Kidney (tissue), 14 donors: ENCODE results near the gene IGSF5. TPM values are rescaled to one million over a fixed set of nuclear protein-coding genes. Genes with fewer than 3 reads are reported as not detected.
A peak's percentile ranks its signal among the peaks of the same experiment; 100 is the strongest.
"Not testable (repeated sequence)": the region's sequence is repeated elsewhere in the genome, so short reads cannot be mapped to it uniquely, and the experiment has no call there.

Source experiments
- DNase-seq, 5 donors: peaks; one replicate each; pipeline ENCODE4 v3.0.0-alpha.2; 2013 to 2020
- FAIRE-seq: peaks from 2 replicates; lab custom pipeline; 2012; peaks lifted over from hg19 to GRCh38; lab: Jason Lieb, UNC
- H3K27ac ChIP-seq, 2 donors: one replicate each; pipeline ENCODE4 v1.7.0; 2013; ENCODE audit warnings: low read depth in 2 of 2, low read length in 2 of 2, inconsistent platforms in 1 of 2
- H3K27me3 ChIP-seq: one replicate; pipeline ENCODE4 v1.7.1; 2013; ENCODE audit warnings: low read length, inconsistent platforms; ENCODE audit not compliant: control insufficient read depth, insufficient read depth
- H3K36me3 ChIP-seq, 3 donors: one replicate each; pipeline versions ENCODE4 v1.7.0 to v1.7.1; 2013; ENCODE audit warnings: low read length in 3 of 3, control low read depth in 1 of 3, inconsistent platforms in 1 of 3; ENCODE audit not compliant: insufficient read depth in 3 of 3, control insufficient read depth in 2 of 3
- H3K4me1 ChIP-seq, 3 donors: one replicate each; pipeline versions ENCODE4 v1.7.0 to v1.7.1; 2013; ENCODE audit warnings: low read length in 3 of 3, inconsistent platforms in 1 of 3, low read depth in 1 of 3; ENCODE audit not compliant: control insufficient read depth in 2 of 3, insufficient read depth in 2 of 3
- H3K4me3 ChIP-seq, 3 donors: one replicate each; pipeline versions ENCODE4 v1.7.0 to v1.8.1; 2013; ENCODE audit warnings: low read length in 3 of 3, control low read depth in 1 of 3, inconsistent platforms in 1 of 3
- H3K9ac ChIP-seq, 3 donors: one replicate each; pipeline versions ENCODE4 v1.7.0 to v1.7.1; 2013; ENCODE audit warnings: low read length in 3 of 3, control low read depth in 1 of 3, inconsistent platforms in 1 of 3
- H3K9me3 ChIP-seq, 3 donors: one replicate each; pipeline versions ENCODE4 v1.7.0 to v1.7.1; 2013; ENCODE audit warnings: low read length in 3 of 3, control low read depth in 1 of 3, inconsistent platforms in 1 of 3; ENCODE audit not compliant: control insufficient read depth in 2 of 3, insufficient read depth in 1 of 3
- intact Hi-C: fragments of 100-400 bp; cut with DNase I; formaldehyde crosslinking; loops from one replicate; pipeline ENCODE4 v1.11.1; 2022
- polyA plus RNA-seq: library from polyadenylated mRNA; stranded (reverse); fragments of 350-450 nt; fragmentation: Illumina TruSeq; extraction: RNeasy Lipid Tissue Mini Kit (QIAGEN cat#74804); gene quantifications from one replicate; pipeline ENCODE4 v1.2.3, GENCODE V29; 2014; ENCODE audit warnings: low read depth, low replicate concordance; ENCODE audit not compliant: insufficient read depth
- total RNA-seq: library from RNA; stranded (reverse); fragmentation: NEBNext Ultra II Directional; extraction: Animal tissue kit (Norgen Biotek cat#: 25700); gene quantifications from one replicate; pipeline ENCODE4 v1.2.1, GENCODE V29; 2021
- TF ChIP-seq, protein P1 (sequence below): IDR thresholded peaks from 3 replicates; pipeline ENCODE4 v1.5.1; 2012; ENCODE audit warnings: mild to moderate bottlenecking, moderate library complexity, borderline replicate concordance; ENCODE audit not compliant: insufficient read depth; ENCODE audit errors: extremely low read depth
- donor health status: control.
- donor health status: control.
- donor health status: control.
- donor health status: control.
- donor health status: control.
- donor health status: DM: yes; HTN: yes; CAD: no.
- donor health status: Normal renal cell carcinoma (clear cell type).

The IGSF5 gene
- total and polyA plus RNA-seq, 2 donors from 2014 or later, result 0.24 to 0.47 TPM

DNA sequence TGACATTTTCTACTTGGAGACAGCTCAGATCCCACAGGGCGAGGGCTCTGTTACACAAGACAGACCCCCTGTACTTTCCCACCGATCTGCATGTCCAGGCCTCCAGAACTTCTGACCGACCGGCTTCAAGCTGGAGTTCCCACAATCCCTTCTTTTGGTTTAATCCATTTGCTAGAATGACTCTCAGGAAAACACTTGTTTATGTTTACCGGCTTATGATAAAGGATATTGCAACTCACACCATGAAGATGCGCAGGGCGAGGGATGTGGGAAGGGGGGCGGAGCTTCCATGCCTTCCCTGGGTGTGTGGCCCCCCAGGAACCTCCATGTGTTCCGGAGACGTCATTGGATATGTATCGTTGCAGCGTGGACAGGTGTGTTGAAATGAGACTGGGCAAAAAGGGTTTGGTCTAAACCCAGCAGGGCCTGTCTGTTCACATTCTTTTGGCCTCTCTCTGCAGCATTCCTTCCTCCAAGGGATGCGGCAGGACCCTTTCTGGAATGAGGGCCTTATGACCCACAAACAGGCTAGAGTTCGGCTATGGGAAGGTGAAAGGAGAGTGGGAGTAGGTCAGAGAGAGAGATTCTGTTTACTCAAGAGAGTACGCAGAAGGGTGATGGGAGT is 7.5 kb upstream of the IGSF5 start:
- Histone ChIP-seq H3K27me3 (no peaks in the 10 kb centered on the region), H3K4me1 (no peaks in the 10 kb centered on the region), H3K27ac (no peak overlapping the region), H3K36me3 (no peaks in the 10 kb centered on the region), H3K9me3 (no peaks in the 10 kb centered on the region), H3K4me3 (no peak overlapping the region), H3K9ac (no peak overlapping the region)
- FAIRE-seq (no peak), DNase-seq (peak in 2 of 5 donors; percentile 11 to 18)
- TF ChIP-seq, protein P1, sequence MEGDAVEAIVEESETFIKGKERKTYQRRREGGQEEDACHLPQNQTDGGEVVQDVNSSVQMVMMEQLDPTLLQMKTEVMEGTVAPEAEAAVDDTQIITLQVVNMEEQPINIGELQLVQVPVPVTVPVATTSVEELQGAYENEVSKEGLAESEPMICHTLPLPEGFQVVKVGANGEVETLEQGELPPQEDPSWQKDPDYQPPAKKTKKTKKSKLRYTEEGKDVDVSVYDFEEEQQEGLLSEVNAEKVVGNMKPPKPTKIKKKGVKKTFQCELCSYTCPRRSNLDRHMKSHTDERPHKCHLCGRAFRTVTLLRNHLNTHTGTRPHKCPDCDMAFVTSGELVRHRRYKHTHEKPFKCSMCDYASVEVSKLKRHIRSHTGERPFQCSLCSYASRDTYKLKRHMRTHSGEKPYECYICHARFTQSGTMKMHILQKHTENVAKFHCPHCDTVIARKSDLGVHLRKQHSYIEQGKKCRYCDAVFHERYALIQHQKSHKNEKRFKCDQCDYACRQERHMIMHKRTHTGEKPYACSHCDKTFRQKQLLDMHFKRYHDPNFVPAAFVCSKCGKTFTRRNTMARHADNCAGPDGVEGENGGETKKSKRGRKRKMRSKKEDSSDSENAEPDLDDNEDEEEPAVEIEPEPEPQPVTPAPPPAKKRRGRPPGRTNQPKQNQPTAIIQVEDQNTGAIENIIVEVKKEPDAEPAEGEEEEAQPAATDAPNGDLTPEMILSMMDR, result no peak
- intact Hi-C loops, result no loop called here

- no peak overlapping the region for H3K27ac ChIP-seq
- TF ChIP-seq, protein P1, result no peak
- no peak overlapping the region for H3K4me3 ChIP-seq
- no peaks in the 10 kb centered on the region for H3K36me3 ChIP-seq
- no peaks in the 10 kb centered on the region for H3K9me3 ChIP-seq
- H3K9ac ChIP-seq, result no peak overlapping the region
- H3K4me1 ChIP-seq, result no peaks in the 10 kb centered on the region
- DNase-seq, result no peak
- intact Hi-C loops, result no loop called here
- no peaks in the 10 kb centered on the region for H3K27me3 ChIP-seq
- no peak for FAIRE-seq
Observed at GRCh38 chr21:39738566-39738965, 6.4 kb upstream of the IGSF5 start.

DNA sequence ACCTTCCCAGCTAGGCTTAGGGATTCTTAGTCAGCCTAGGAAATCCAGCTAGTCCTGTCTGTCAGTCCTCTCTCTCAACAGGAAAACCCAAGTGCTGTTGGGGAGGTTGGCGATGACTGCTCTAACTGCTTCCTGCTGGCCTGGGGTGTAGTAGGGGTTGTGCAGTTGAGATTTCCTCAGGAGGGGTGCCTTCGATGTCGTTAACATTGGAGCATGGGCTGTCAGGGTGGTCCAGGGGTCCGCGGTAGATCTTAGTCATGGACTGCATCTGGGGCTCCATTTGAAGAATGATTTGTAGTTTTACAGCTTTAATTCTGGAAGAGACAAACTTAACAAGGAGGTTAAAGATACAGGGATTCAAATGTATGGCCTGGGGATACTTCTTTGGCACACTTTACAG is 5.5 kb upstream of the IGSF5 start:
- H3K9me3 ChIP-seq, H3K4me1 ChIP-seq, H3K9ac ChIP-seq, FAIRE-seq, H3K27ac ChIP-seq, DNase-seq, H3K27me3 ChIP-seq, H3K4me3 ChIP-seq, intact Hi-C loops, H3K36me3 ChIP-seq: not testable (repeated sequence)

GRCh38 chr21:39742561-39742960 is 2.4 kb upstream of the IGSF5 start:
- DNase-seq, H3K27me3 ChIP-seq, H3K9ac ChIP-seq, H3K27ac ChIP-seq, intact Hi-C loops, FAIRE-seq, H3K4me3 ChIP-seq, H3K36me3 ChIP-seq, H3K9me3 ChIP-seq, H3K4me1 ChIP-seq: not testable (repeated sequence)

GRCh38 chr21:39745332-39745731 is 349 bp downstream of the IGSF5 start:
- FAIRE-seq, H3K4me3 ChIP-seq, DNase-seq, intact Hi-C loops, H3K27ac ChIP-seq, H3K4me1 ChIP-seq, H3K36me3 ChIP-seq, H3K9me3 ChIP-seq, H3K9ac ChIP-seq, H3K27me3 ChIP-seq: not testable (repeated sequence)
